Measurements from ENCODE around the gene CTTN.

The CTTN gene

DNA sequence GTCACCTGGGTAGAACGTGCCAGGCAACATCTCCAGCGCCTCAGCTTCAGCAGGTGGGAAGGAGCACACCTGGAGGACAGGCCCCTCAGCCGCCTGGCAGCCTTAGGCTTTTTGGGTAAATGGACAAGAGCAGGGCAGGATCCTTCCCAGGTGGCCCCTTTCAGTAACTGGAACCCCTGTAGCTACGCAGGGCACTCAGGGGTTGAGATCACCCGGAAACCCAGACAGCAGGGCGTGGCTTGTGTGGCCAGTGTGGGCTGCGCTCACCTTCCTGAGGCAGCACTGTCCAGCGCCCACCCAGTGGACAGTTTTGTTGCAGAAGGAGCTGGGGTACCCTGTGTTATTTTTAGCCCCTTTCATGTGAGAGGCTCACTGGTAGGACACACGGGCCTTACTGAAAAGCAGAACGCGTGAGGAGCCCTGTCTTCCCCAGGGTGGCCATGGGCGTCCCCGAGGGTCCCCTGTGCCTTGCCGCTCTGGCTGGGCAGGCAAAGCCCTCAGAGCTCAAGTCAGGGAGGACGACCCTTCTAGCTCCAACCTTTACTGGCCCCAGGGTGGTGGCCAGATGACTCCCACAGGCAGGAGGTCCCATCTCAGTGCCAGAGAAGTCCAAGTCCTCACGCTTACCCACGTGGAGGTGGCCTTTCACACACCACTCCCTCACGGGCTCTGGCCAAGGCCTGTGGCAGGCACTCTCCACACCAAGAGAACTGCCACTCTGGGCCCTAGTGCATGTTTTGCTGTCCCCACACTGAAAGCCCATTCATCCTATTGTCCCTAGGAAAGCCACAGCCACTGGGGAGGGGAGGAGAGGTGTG lies 75.8 kb downstream of the CTTN start:
- no peak for DNase-seq
- intact Hi-C loops (cut with DNase I; ENCODE audit: low total_unique reads), result no loop called here
- Histone ChIP-seq H3K36me3 (no peaks in the 10 kb centered on the region), H3K27ac (no peak overlapping the region), H3K4me1 (no peaks in the 10 kb centered on the region), H3K4me3 (no peak overlapping the region), H3K27me3 (peaks cover 0 to 8% of the 10 kb centered on the region in 2 donors), H3K9me3 (no peaks in the 10 kb centered on the region)
- TF ChIP-seq, protein P1, sequence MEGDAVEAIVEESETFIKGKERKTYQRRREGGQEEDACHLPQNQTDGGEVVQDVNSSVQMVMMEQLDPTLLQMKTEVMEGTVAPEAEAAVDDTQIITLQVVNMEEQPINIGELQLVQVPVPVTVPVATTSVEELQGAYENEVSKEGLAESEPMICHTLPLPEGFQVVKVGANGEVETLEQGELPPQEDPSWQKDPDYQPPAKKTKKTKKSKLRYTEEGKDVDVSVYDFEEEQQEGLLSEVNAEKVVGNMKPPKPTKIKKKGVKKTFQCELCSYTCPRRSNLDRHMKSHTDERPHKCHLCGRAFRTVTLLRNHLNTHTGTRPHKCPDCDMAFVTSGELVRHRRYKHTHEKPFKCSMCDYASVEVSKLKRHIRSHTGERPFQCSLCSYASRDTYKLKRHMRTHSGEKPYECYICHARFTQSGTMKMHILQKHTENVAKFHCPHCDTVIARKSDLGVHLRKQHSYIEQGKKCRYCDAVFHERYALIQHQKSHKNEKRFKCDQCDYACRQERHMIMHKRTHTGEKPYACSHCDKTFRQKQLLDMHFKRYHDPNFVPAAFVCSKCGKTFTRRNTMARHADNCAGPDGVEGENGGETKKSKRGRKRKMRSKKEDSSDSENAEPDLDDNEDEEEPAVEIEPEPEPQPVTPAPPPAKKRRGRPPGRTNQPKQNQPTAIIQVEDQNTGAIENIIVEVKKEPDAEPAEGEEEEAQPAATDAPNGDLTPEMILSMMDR (IDR thresholded peaks at IDR 0.05), result no peak

DNA sequence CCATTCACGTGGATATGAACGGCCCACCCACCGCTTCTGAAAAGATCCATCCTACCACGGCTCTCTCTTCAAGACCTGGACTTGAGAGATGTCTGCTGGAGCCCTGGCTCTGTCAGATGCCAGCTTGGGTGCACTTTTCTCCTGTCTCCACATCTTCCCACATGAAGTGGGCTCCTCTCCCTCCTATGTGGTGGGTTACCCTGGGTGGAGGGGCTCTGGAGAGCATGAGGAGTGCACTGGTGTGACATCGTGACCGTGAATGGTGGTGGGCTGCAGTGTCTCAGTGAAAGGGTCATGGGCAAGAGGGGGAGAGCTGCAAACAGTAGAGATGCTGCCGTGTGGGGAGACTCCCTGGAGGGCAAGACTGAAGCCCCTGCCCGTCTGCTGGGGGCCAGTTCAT lies 76.4 kb downstream of the CTTN start:
- H3K4me1 ChIP-seq, result no peaks in the 10 kb centered on the region
- no peak for DNase-seq
- H3K9me3 ChIP-seq, result no peaks in the 10 kb centered on the region
- H3K36me3 ChIP-seq, result no peaks in the 10 kb centered on the region
- H3K4me3 ChIP-seq, result no peak overlapping the region
- intact Hi-C loops (cut with DNase I; ENCODE audit: low total_unique reads), result no loop called here
- H3K27me3 ChIP-seq, result peaks cover 0 to 8% of the 10 kb centered on the region in 2 donors
- no peak overlapping the region for H3K27ac ChIP-seq
- TF ChIP-seq, protein P1 (IDR thresholded peaks at IDR 0.05), result no peak

DNA sequence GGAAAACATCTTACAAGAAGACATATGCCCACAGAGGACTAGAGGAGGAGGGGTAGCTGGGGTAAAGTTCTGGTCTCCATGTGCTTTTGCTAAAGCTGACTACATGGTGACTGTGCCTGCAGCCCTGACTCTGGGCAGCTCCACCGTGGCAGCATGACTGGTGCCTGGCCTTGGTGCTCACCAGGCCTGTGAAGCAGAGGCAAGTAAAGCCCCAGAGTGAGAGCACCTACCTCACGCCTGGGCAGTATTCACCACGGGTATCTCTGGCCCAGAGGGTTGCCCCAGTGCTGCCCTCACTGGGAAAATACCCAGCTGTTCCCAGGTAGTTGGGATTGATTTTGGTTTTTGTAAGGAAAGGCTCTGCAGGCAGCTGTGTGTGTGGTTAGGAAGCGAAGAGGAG lies 78.3 kb downstream of the CTTN start:
- Histone ChIP-seq H3K9me3 (no peaks in the 10 kb centered on the region), H3K36me3 (no peaks in the 10 kb centered on the region), H3K27ac (no peak overlapping the region), H3K4me3 (no peak overlapping the region), H3K4me1 (no peaks in the 10 kb centered on the region), H3K27me3 (peaks cover 0 to 8% of the 10 kb centered on the region in 2 donors)
- intact Hi-C loops (cut with DNase I; ENCODE audit: low total_unique reads), result no loop called here
- no peak for DNase-seq
- TF ChIP-seq, protein P1 (IDR thresholded peaks at IDR 0.05), result no peak

DNA sequence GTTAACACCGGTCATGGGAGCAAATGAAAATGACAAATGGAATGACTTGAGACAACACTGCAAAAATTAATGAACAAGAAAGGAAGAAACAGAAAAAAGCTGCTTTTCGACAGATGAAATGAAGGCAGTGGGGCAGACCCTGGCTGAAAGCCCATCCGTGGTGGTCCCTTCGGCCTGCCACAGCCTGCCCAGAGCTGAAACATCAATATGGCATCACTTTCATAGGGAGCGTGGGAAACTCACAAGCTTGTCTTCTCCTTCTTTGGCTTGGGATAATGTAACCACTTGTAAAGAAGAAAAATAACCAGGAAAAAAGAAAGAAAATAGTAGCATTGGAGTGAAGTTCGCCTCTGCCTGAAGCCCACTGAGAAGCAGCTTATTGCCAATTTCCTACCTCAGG lies 78.8 kb downstream of the CTTN start:
- H3K27ac ChIP-seq, result no peak overlapping the region
- no peaks in the 10 kb centered on the region for H3K4me1 ChIP-seq
- no peak for DNase-seq
- no peak overlapping the region for H3K4me3 ChIP-seq
- TF ChIP-seq, protein P1 (IDR thresholded peaks at IDR 0.05), result no peak
- intact Hi-C loops (cut with DNase I; ENCODE audit: low total_unique reads), result no loop called here
- peaks cover 0 to 10% of the 10 kb centered on the region in 2 donors for H3K27me3 ChIP-seq
- no peaks in the 10 kb centered on the region for H3K9me3 ChIP-seq
- no peaks in the 10 kb centered on the region for H3K36me3 ChIP-seq

DNA sequence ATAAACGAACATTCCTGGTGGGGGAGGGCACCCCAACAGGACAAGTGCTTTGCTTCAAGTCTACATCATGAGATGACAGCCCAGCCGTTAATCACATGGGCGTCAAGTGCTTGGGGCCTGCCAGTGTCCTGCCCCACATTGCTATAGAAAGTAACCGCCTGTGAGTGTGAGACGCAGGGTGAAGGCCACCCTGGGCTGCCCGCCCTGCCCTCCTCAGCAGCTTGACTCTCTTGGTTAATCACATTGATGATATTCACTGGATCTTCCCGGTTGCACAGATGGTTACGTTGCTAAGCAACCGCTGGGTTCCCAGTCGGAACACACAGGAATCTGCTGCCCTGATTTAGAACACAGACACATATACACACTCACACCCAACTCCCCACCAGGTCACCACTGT lies 79.3 kb downstream of the CTTN start:
- intact Hi-C loops (cut with DNase I; ENCODE audit: low total_unique reads), result no loop called here
- Histone ChIP-seq H3K27me3 (peaks cover 0 to 10% of the 10 kb centered on the region in 2 donors), H3K36me3 (no peaks in the 10 kb centered on the region), H3K9me3 (no peaks in the 10 kb centered on the region), H3K4me3 (no peak overlapping the region), H3K4me1 (no peaks in the 10 kb centered on the region), H3K27ac (no peak overlapping the region)
- no peak for DNase-seq
- TF ChIP-seq, protein P1 (IDR thresholded peaks at IDR 0.05), result no peak

Measured in tibial artery (tissue), 4 donors.